Stimulated activated CD8-positive, alpha-beta memory T cell treated with anti-CD3 and anti-CD28 coated beads, Interleukin-4, amount 100 ng/mL, for 1 hour (primary cell): ENCODE data around the gene AP3D1.
A peak's percentile ranks its signal among the peaks of the same experiment; 100 is the strongest.
"Not testable (repeated sequence)": the region's sequence is repeated elsewhere in the genome, so short reads cannot be mapped to it uniquely, and the experiment has no call there.

Experiments
- DNase-seq, 2 donors: peaks; one replicate each; pipeline ENCODE4 v3.0.0-alpha.2; 2020; ENCODE audit warnings: low read depth in 2 of 2, low spot score in 1 of 2

Gene AP3D1

GRCh38 chr19:2086695-2087620, 64.4 kb downstream of the AP3D1 start:
- not testable (repeated sequence) for DNase-seq

- DNase-seq, result peak; percentile 89 to 92
Observed at GRCh38 chr19:2084993-2085720, 66.2 kb downstream of the AP3D1 start.

GRCh38 chr19:2083174-2083854, 68.1 kb downstream of the AP3D1 start:
- DNase-seq, result no peak

- DNase-seq, result no peak
Observed at GRCh38 chr19:2081873-2082810, 69.2 kb downstream of the AP3D1 start.

GRCh38 chr19:2080336-2080988, 70.9 kb downstream of the AP3D1 start:
- DNase-seq, result no peak

GRCh38 chr19:2079865-2080301, 71.5 kb downstream of the AP3D1 start:
- DNase-seq, result no peak

- no peak for DNase-seq
Observed at GRCh38 chr19:2079076-2079864, 72.1 kb downstream of the AP3D1 start.

- no peak for DNase-seq
Observed at GRCh38 chr19:2077833-2078619, 73.3 kb downstream of the AP3D1 start.

GRCh38 chr19:2077398-2077797, 74.0 kb downstream of the AP3D1 start:
- DNase-seq, result no peak

GRCh38 chr19:2076526-2076944, 74.8 kb downstream of the AP3D1 start:
- DNase-seq, result no peak

GRCh38 chr19:2072757-2073551, 78.4 kb downstream of the AP3D1 start:
- no peak for DNase-seq

- no peak for DNase-seq
Observed at GRCh38 chr19:2070986-2071673, 80.2 kb downstream of the AP3D1 start.

- DNase-seq, result no peak
Observed at GRCh38 chr19:2070436-2070827, 80.9 kb downstream of the AP3D1 start.

- DNase-seq, result no peak
Observed at GRCh38 chr19:2064788-2065524, 86.4 kb downstream of the AP3D1 start.

GRCh38 chr19:2064395-2064787, 87.0 kb downstream of the AP3D1 start:
- DNase-seq, result no peak

GRCh38 chr19:2063824-2064223, 87.5 kb downstream of the AP3D1 start:
- no peak for DNase-seq
